ENCODE measurements around the gene MTMR2.

MTMR2 gene

GRCh38 chr11:95931916-95932315, 8.0 kb upstream of the MTMR2 start:
- no peaks in the 10 kb centered on the region for H3K36me3 ChIP-seq (ENCODE audit: control insufficient read depth in 1 of 2, insufficient read depth in 2 of 2, low read length in 2 of 2)
- no peak overlapping the region for H3K27ac ChIP-seq (ENCODE audit: low read length)
- no peaks in the 10 kb centered on the region for H3K9me3 ChIP-seq (ENCODE audit: control insufficient read depth in 1 of 2, low read length in 2 of 2)
- no peaks in the 10 kb centered on the region for H3K4me1 ChIP-seq (ENCODE audit: control insufficient read depth in 1 of 2, insufficient read depth in 2 of 2, low read length in 2 of 2)
- H3K27me3 ChIP-seq (ENCODE audit: low read depth, low read length) = no peaks in the 10 kb centered on the region
- no peak overlapping the region for H3K4me3 ChIP-seq (ENCODE audit: low read depth in 1 of 2, low read length in 2 of 2)

- no peaks in the 10 kb centered on the region for H3K9me3 ChIP-seq (ENCODE audit: control insufficient read depth in 1 of 2, low read length in 2 of 2)
- H3K4me3 ChIP-seq (ENCODE audit: low read depth in 1 of 2, low read length in 2 of 2) = no peak overlapping the region
- no peak overlapping the region for H3K27ac ChIP-seq (ENCODE audit: low read length)
- H3K4me1 ChIP-seq (ENCODE audit: control insufficient read depth in 1 of 2, insufficient read depth in 2 of 2, low read length in 2 of 2) = no peaks in the 10 kb centered on the region
- H3K27me3 ChIP-seq (ENCODE audit: low read depth, low read length) = no peaks in the 10 kb centered on the region
- no peaks in the 10 kb centered on the region for H3K36me3 ChIP-seq (ENCODE audit: control insufficient read depth in 1 of 2, insufficient read depth in 2 of 2, low read length in 2 of 2)
These were observed 7.0 kb upstream of the MTMR2 start for GRCh38 chr11:95930948-95931347.

GRCh38 chr11:95926726-95927125, 2.8 kb upstream of the MTMR2 start:
- no peak overlapping the region for H3K4me3 ChIP-seq (ENCODE audit: low read depth in 1 of 2, low read length in 2 of 2)
- H3K27ac ChIP-seq (ENCODE audit: low read length) = no peak overlapping the region
- peaks cover 0 to 10% of the 10 kb centered on the region in 2 donors for H3K36me3 ChIP-seq (ENCODE audit: control insufficient read depth in 1 of 2, insufficient read depth in 2 of 2, low read length in 2 of 2)
- no peaks in the 10 kb centered on the region for H3K9me3 ChIP-seq (ENCODE audit: control insufficient read depth in 1 of 2, low read length in 2 of 2)
- H3K27me3 ChIP-seq (ENCODE audit: low read depth, low read length) = no peaks in the 10 kb centered on the region
- H3K4me1 ChIP-seq (ENCODE audit: control insufficient read depth in 1 of 2, insufficient read depth in 2 of 2, low read length in 2 of 2) = peaks cover 13 to 20% of the 10 kb centered on the region in 2 donors

GRCh38 chr11:95925011-95925410, 1.1 kb upstream of the MTMR2 start:
- Histone ChIP-seq H3K4me3 (ENCODE audit: low read depth in 1 of 2, low read length in 2 of 2) (peak overlapping the region in 1 of 2 donors; percentile 82), H3K27me3 (ENCODE audit: low read depth, low read length) (no peaks in the 10 kb centered on the region), H3K9me3 (ENCODE audit: control insufficient read depth in 1 of 2, low read length in 2 of 2) (no peaks in the 10 kb centered on the region), H3K4me1 (ENCODE audit: control insufficient read depth in 1 of 2, insufficient read depth in 2 of 2, low read length in 2 of 2) (peaks cover 13 to 20% of the 10 kb centered on the region in 2 donors), H3K27ac (ENCODE audit: low read length) (peak overlapping the region; percentile 95), H3K36me3 (ENCODE audit: control insufficient read depth in 1 of 2, insufficient read depth in 2 of 2, low read length in 2 of 2) (peaks cover 0 to 10% of the 10 kb centered on the region in 2 donors)

GRCh38 chr11:95924414-95924760, 480 bp upstream of the MTMR2 start:
- Histone ChIP-seq H3K9me3 (ENCODE audit: control insufficient read depth in 1 of 2, low read length in 2 of 2) (no peaks in the 10 kb centered on the region), H3K4me1 (ENCODE audit: control insufficient read depth in 1 of 2, insufficient read depth in 2 of 2, low read length in 2 of 2) (peaks cover 13 to 20% of the 10 kb centered on the region in 2 donors), H3K36me3 (ENCODE audit: control insufficient read depth in 1 of 2, insufficient read depth in 2 of 2, low read length in 2 of 2) (peaks cover 0 to 10% of the 10 kb centered on the region in 2 donors), H3K27me3 (ENCODE audit: low read depth, low read length) (no peaks in the 10 kb centered on the region), H3K4me3 (ENCODE audit: low read depth in 1 of 2, low read length in 2 of 2) (peak overlapping the region; percentile 82 to 92), H3K27ac (ENCODE audit: low read length) (peak overlapping the region; percentile 95)

- H3K4me1 ChIP-seq (ENCODE audit: control insufficient read depth in 1 of 2, insufficient read depth in 2 of 2, low read length in 2 of 2) = peaks cover 13 to 20% of the 10 kb centered on the region in 2 donors
- peak overlapping the region; percentile 95 for H3K27ac ChIP-seq (ENCODE audit: low read length)
- peak overlapping the region; percentile 82 to 92 for H3K4me3 ChIP-seq (ENCODE audit: low read depth in 1 of 2, low read length in 2 of 2)
- no peaks in the 10 kb centered on the region for H3K9me3 ChIP-seq (ENCODE audit: control insufficient read depth in 1 of 2, low read length in 2 of 2)
- H3K36me3 ChIP-seq (ENCODE audit: control insufficient read depth in 1 of 2, insufficient read depth in 2 of 2, low read length in 2 of 2) = peaks cover 0 to 10% of the 10 kb centered on the region in 2 donors
- H3K27me3 ChIP-seq (ENCODE audit: low read depth, low read length) = no peaks in the 10 kb centered on the region
These were observed 524 bp downstream of the MTMR2 start for GRCh38 chr11:95923439-95923727.

GRCh38 chr11:95922536-95923438, 1.1 kb downstream of the MTMR2 start:
- Histone ChIP-seq H3K36me3 (ENCODE audit: control insufficient read depth in 1 of 2, insufficient read depth in 2 of 2, low read length in 2 of 2) (peaks cover 0 to 10% of the 10 kb centered on the region in 2 donors), H3K27me3 (ENCODE audit: low read depth, low read length) (no peaks in the 10 kb centered on the region), H3K4me1 (ENCODE audit: control insufficient read depth in 1 of 2, insufficient read depth in 2 of 2, low read length in 2 of 2) (peaks cover 13 to 20% of the 10 kb centered on the region in 2 donors), H3K4me3 (ENCODE audit: low read depth in 1 of 2, low read length in 2 of 2) (peak overlapping the region; percentile 82 to 92), H3K9me3 (ENCODE audit: control insufficient read depth in 1 of 2, low read length in 2 of 2) (no peaks in the 10 kb centered on the region), H3K27ac (ENCODE audit: low read length) (peak overlapping the region; percentile 95)

- Histone ChIP-seq H3K4me1 (ENCODE audit: control insufficient read depth in 1 of 2, insufficient read depth in 2 of 2, low read length in 2 of 2) (peaks cover 13 to 27% of the 10 kb centered on the region in 2 donors), H3K27ac (ENCODE audit: low read length) (peak overlapping the region; percentile 27), H3K27me3 (ENCODE audit: low read depth, low read length) (no peaks in the 10 kb centered on the region), H3K4me3 (ENCODE audit: low read depth in 1 of 2, low read length in 2 of 2) (peak overlapping the region in 1 of 2 donors; percentile 28), H3K36me3 (ENCODE audit: control insufficient read depth in 1 of 2, insufficient read depth in 2 of 2, low read length in 2 of 2) (peaks cover 0 to 10% of the 10 kb centered on the region in 2 donors), H3K9me3 (ENCODE audit: control insufficient read depth in 1 of 2, low read length in 2 of 2) (no peaks in the 10 kb centered on the region)
These were observed 1.8 kb downstream of the MTMR2 start for GRCh38 chr11:95922099-95922498.

GRCh38 chr11:95920460-95921105, 3.3 kb downstream of the MTMR2 start:
- no peak overlapping the region for H3K4me3 ChIP-seq (ENCODE audit: low read depth in 1 of 2, low read length in 2 of 2)
- H3K9me3 ChIP-seq (ENCODE audit: control insufficient read depth in 1 of 2, low read length in 2 of 2) = no peaks in the 10 kb centered on the region
- H3K4me1 ChIP-seq (ENCODE audit: control insufficient read depth in 1 of 2, insufficient read depth in 2 of 2, low read length in 2 of 2) = peaks cover 13 to 36% of the 10 kb centered on the region in 2 donors
- no peak overlapping the region for H3K27ac ChIP-seq (ENCODE audit: low read length)
- H3K36me3 ChIP-seq (ENCODE audit: control insufficient read depth in 1 of 2, insufficient read depth in 2 of 2, low read length in 2 of 2) = peaks cover 0 to 10% of the 10 kb centered on the region in 2 donors
- no peaks in the 10 kb centered on the region for H3K27me3 ChIP-seq (ENCODE audit: low read depth, low read length)

- Histone ChIP-seq H3K27me3 (ENCODE audit: low read depth, low read length) (no peaks in the 10 kb centered on the region), H3K4me3 (ENCODE audit: low read depth in 1 of 2, low read length in 2 of 2) (no peak overlapping the region), H3K9me3 (ENCODE audit: control insufficient read depth in 1 of 2, low read length in 2 of 2) (no peaks in the 10 kb centered on the region), H3K4me1 (ENCODE audit: control insufficient read depth in 1 of 2, insufficient read depth in 2 of 2, low read length in 2 of 2) (peaks cover 7 to 36% of the 10 kb centered on the region in 2 donors), H3K27ac (ENCODE audit: low read length) (no peak overlapping the region), H3K36me3 (ENCODE audit: control insufficient read depth in 1 of 2, insufficient read depth in 2 of 2, low read length in 2 of 2) (peaks cover 0 to 10% of the 10 kb centered on the region in 2 donors)
These were observed 4.4 kb downstream of the MTMR2 start for GRCh38 chr11:95919514-95919913.

GRCh38 chr11:95918720-95919119, 5.2 kb downstream of the MTMR2 start:
- Histone ChIP-seq H3K4me1 (ENCODE audit: control insufficient read depth in 1 of 2, insufficient read depth in 2 of 2, low read length in 2 of 2) (peaks cover 7 to 34% of the 10 kb centered on the region in 2 donors), H3K9me3 (ENCODE audit: control insufficient read depth in 1 of 2, low read length in 2 of 2) (no peaks in the 10 kb centered on the region), H3K27ac (ENCODE audit: low read length) (no peak overlapping the region), H3K4me3 (ENCODE audit: low read depth in 1 of 2, low read length in 2 of 2) (no peak overlapping the region), H3K36me3 (ENCODE audit: control insufficient read depth in 1 of 2, insufficient read depth in 2 of 2, low read length in 2 of 2) (peaks cover 0 to 6% of the 10 kb centered on the region in 2 donors), H3K27me3 (ENCODE audit: low read depth, low read length) (no peaks in the 10 kb centered on the region)
